ENCODE measurements around the gene ANAPC7. TPM values are rescaled to one million over a fixed set of nuclear protein-coding genes. Genes with fewer than 3 reads are reported as not detected.

ANAPC7 gene
- total and polyA plus RNA-seq, 9 of the 15 experiments (the other 6 are each of a cell fraction or from before 2014, with no cell fraction given) = 46.7 to 158 (median 109) TPM

GRCh38 chr12:110449799-110450497, 46.4 kb upstream of the ANAPC7 start, which contains the start of gene ARPC3 (continued):
- TF ChIP-seq POLR2H (tag; IDR thresholded peaks at IDR 0.05; ENCODE audit: low read depth) = peak; percentile 85
- TF ChIP-seq ZBTB7A (IDR thresholded peaks at IDR 0.05; ENCODE audit: borderline replicate concordance, control insufficient read depth, low read depth, low read length) = peak; percentile 81; the same call in 1 of the 2 replicates
- no peak; the same call in 1 of the 2 replicates for TF ChIP-seq TCF7 (IDR thresholded peaks at IDR 0.05; ENCODE audit: borderline replicate concordance)
- peak; percentile 32; the same call in 1 of the 2 replicates for TF ChIP-seq JUND (IDR thresholded peaks at IDR 0.05; ENCODE audit: borderline replicate concordance, low read depth, low read length)
- TF ChIP-seq JUND (tag; IDR thresholded peaks at IDR 0.05; ENCODE audit: borderline replicate concordance, low read depth, low read length) = no peak; the same call in 2 of the 3 replicates
- TF ChIP-seq SRSF3 (IDR thresholded peaks at IDR 0.05; ENCODE audit: insufficient read depth, low read length) = no peak
- TF ChIP-seq MITF (IDR thresholded peaks at IDR 0.05) = no peak
- TF ChIP-seq ZNF445 (CRISPR knock-in tag; IDR thresholded peaks at IDR 0.05; ENCODE audit: low read depth) = no peak
- no peak for TF ChIP-seq ZNF282 (CRISPR knock-in tag; IDR thresholded peaks at IDR 0.05)
- no peak for TF ChIP-seq HMGN3 (IDR thresholded peaks at IDR 0.05; ENCODE audit: borderline replicate concordance, extremely low read depth, insufficient read length, low read depth, low read length)
- no peak; the same call in 1 of the 2 replicates for TF ChIP-seq FOSL1 (tag; conservative IDR thresholded peaks at IDR 0.05)
- TF ChIP-seq MCM3 (IDR thresholded peaks at IDR 0.05) = no peak
- no peak for TF ChIP-seq NFATC3 (IDR thresholded peaks at IDR 0.05)
- peak; percentile 48; the same call in 1 of the 2 replicates for TF ChIP-seq PKNOX1 (IDR thresholded peaks at IDR 0.05)
- peak; percentile 66; the same call in 1 of the 2 replicates for TF ChIP-seq ZZZ3 (IDR thresholded peaks at IDR 0.05)
- TF ChIP-seq ZC3H11A (IDR thresholded peaks at IDR 0.05; ENCODE audit: low read depth, low read length) = 0 out of 2 replicates have a peak, but pooled peaks have one; percentile 67
- TF ChIP-seq RCOR1 (IDR thresholded peaks at IDR 0.05; ENCODE audit: borderline replicate concordance in 1 of 2, low read depth in 2 of 2, low read length in 2 of 2) = peak; percentile 15 to 62; a peak in 1 of 4 replicates
- TF ChIP-seq HINFP (tag; conservative IDR thresholded peaks at IDR 0.05; ENCODE audit: low read depth) = no peak
- TF ChIP-seq ATF3 (IDR thresholded peaks at IDR 0.05) = no peak
- no peak; the same call in 1 of the 2 replicates for TF ChIP-seq ATF3 (CRISPR knock-in tag; conservative IDR thresholded peaks at IDR 0.05)
- peak; percentile 59 for TF ChIP-seq ZNF384 (IDR thresholded peaks at IDR 0.05; ENCODE audit: low read depth, low read length)
- TF ChIP-seq KLF6 (CRISPR knock-in tag; IDR thresholded peaks at IDR 0.05; ENCODE audit: borderline replicate concordance) = peak; percentile 77; the same call in 1 of the 2 replicates
- peak; percentile 31 for TF ChIP-seq HNRNPLL (IDR thresholded peaks at IDR 0.05; ENCODE audit: low read depth, low read length, poor library complexity, severe bottlenecking)
- TF ChIP-seq ZNF695 (CRISPR knock-in tag; IDR thresholded peaks at IDR 0.05) = no peak
